GM18508 (cell line): ENCODE results near the gene INTS14.
"Not testable (repeated sequence)": the region's sequence is repeated elsewhere in the genome, so short reads cannot be mapped to it uniquely, and the experiment has no call there.

ENCODE experiments used
- ATAC-seq: cut with Tn5 transposase; IDR thresholded peaks from one replicate; pipeline ENCODE4 v1.9.1; 2021; ENCODE audit warnings: moderate number of reproducible peaks; ENCODE audit not compliant: insufficient read depth, unreplicated experiment

The INTS14 gene

GRCh38 chr15:65632780-65633375 is 21.9 kb upstream of the INTS14 start:
- ATAC-seq = no peak

- no peak for ATAC-seq
Measured at GRCh38 chr15:65631503-65631902, 20.6 kb upstream of the INTS14 start.

- no peak for ATAC-seq
Measured at GRCh38 chr15:65630760-65631159, 19.8 kb upstream of the INTS14 start.

- ATAC-seq = no peak
Measured at GRCh38 chr15:65629548-65629947, 18.6 kb upstream of the INTS14 start.

- no peak for ATAC-seq
Measured at GRCh38 chr15:65626856-65627255, 15.9 kb upstream of the INTS14 start.

- no peak for ATAC-seq
Measured at GRCh38 chr15:65623103-65623502, 12.2 kb upstream of the INTS14 start.

- ATAC-seq = no peak
Measured at GRCh38 chr15:65621638-65622037, 10.7 kb upstream of the INTS14 start, which contains the start of gene SLC24A1. Gene SLC24A1, plus strand, starts transcription at chr15:65621938. Its CDS starts 2,143 bp downstream, at chr15:65624081.

- no peak for ATAC-seq
Measured at GRCh38 chr15:65620833-65621232, 9.9 kb upstream of the INTS14 start.

- no peak for ATAC-seq
Measured at GRCh38 chr15:65619626-65620290, 8.8 kb upstream of the INTS14 start.

GRCh38 chr15:65618560-65619109 is 7.7 kb upstream of the INTS14 start:
- ATAC-seq = no peak

GRCh38 chr15:65615887-65616286 is 5.0 kb upstream of the INTS14 start:
- not testable (repeated sequence) for ATAC-seq

GRCh38 chr15:65612949-65613744 is 2.2 kb upstream of the INTS14 start:
- no peak for ATAC-seq

GRCh38 chr15:65612616-65612946 is 1.6 kb upstream of the INTS14 start:
- ATAC-seq = no peak

GRCh38 chr15:65611888-65612615 is 1.1 kb upstream of the INTS14 start:
- no peak for ATAC-seq

GRCh38 chr15:65603559-65603958 is 7.4 kb downstream of the INTS14 start:
- no peak for ATAC-seq

- no peak for ATAC-seq
Measured at GRCh38 chr15:65603134-65603533, 7.8 kb downstream of the INTS14 start.

GRCh38 chr15:65599677-65600076 is 11.3 kb downstream of the INTS14 start:
- ATAC-seq = no peak

- no peak for ATAC-seq
Measured at GRCh38 chr15:65598468-65598867, 12.5 kb downstream of the INTS14 start.

GRCh38 chr15:65595960-65596359 is 15.0 kb downstream of the INTS14 start:
- no peak for ATAC-seq

GRCh38 chr15:65587094-65587493 is 23.8 kb downstream of the INTS14 start:
- ATAC-seq = no peak
